Measurements from ENCODE around the gene ARHGEF17. TPM values are rescaled to one million over a fixed set of nuclear protein-coding genes. Genes with fewer than 3 reads are reported as not detected.

The ARHGEF17 gene
- total RNA-seq, 1 experiment from 2014 or later = 77.9 TPM

- CTCF ChIA-PET = interaction anchor here (1.3 kb wide), 1 partner anchor 40 kb away, joined by 6 read pairs; no protein-coding TSS in a partner anchor
- DNase-seq = no peak
Measured at GRCh38 chr11:73347067-73347466, 39.0 kb downstream of the ARHGEF17 start.

GRCh38 chr11:73348838-73349237 lies 40.8 kb downstream of the ARHGEF17 start:
- Mint-ChIP-seq H3K36me3 (ENCODE audit: insufficient read depth, unreplicated experiment) (peaks cover 4% of the 10 kb centered on the region), H3K27ac (ENCODE audit: unreplicated experiment) (no peak overlapping the region), H3K9me3 (ENCODE audit: unreplicated experiment) (no peaks in the 10 kb centered on the region), H3K4me3 (ENCODE audit: unreplicated experiment) (no peak overlapping the region), H3K4me1 (ENCODE audit: low read depth, unreplicated experiment) (no peaks in the 10 kb centered on the region), H3K27me3 (ENCODE audit: insufficient read depth, unreplicated experiment) (no peaks in the 10 kb centered on the region)
- H3K9me3 ChIP-seq = no peaks in the 10 kb centered on the region
- H3K4me3 ChIP-seq (ENCODE audit: low read depth, low read length) = no peak overlapping the region
- no peak for TF ChIP-seq CTCF (IDR thresholded peaks at IDR 0.05; ENCODE audit: insufficient read depth in 1 of 2, low read depth in 1 of 2, low read length in 1 of 2, severe bottlenecking in 1 of 2, unreplicated experiment in 1 of 2)
- no peaks in the 10 kb centered on the region for H3K27me3 ChIP-seq (replicated peaks; ENCODE audit: control insufficient read depth, insufficient read depth, low read length)
- H3K4me1 ChIP-seq = no peaks in the 10 kb centered on the region
- CTCF ChIA-PET = interaction anchor here (0.6 to 5.3 kb wide), 4 partner anchors 11 to 872 kb away, joined by 3 to 77 read pairs (median 30); no protein-coding TSS in a partner anchor
- POLR2A ChIA-PET = interaction anchor here (0.8 to 1.5 kb wide), 2 partner anchors 39 to 42 kb away, joined by 3 to 10 read pairs; no protein-coding TSS in a partner anchor
- no peak for DNase-seq
- H3K36me3 ChIP-seq (ENCODE audit: control insufficient read depth, insufficient read depth, low read length) = peaks cover 6% of the 10 kb centered on the region
- no TSS peak for BruUV-seq (replicated peaks)
- intact Hi-C loops (cut with micrococcal nuclease; ENCODE audit: unreplicated experiment) = no loop called here

More at GRCh38 chr11:73347067-73347466, 39.0 kb downstream of the ARHGEF17 start:
- POLR2A ChIA-PET = interaction anchor here (0.5 kb wide), 1 partner anchor 11 kb away, joined by 4 read pairs; no protein-coding TSS in a partner anchor
- Histone ChIP-seq H3K4me3 (ENCODE audit: low read depth, low read length) (no peak overlapping the region), H3K36me3 (ENCODE audit: control insufficient read depth, insufficient read depth, low read length) (peaks cover 3% of the 10 kb centered on the region; the same call in 1 of the 2 replicates), H3K27me3 (replicated peaks; ENCODE audit: control insufficient read depth, insufficient read depth, low read length) (no peaks in the 10 kb centered on the region), H3K4me1 (no peaks in the 10 kb centered on the region), H3K9me3 (no peaks in the 10 kb centered on the region)
- Mint-ChIP-seq H3K27me3 (ENCODE audit: insufficient read depth, unreplicated experiment) (no peaks in the 10 kb centered on the region), H3K27ac (ENCODE audit: unreplicated experiment) (no peak overlapping the region), H3K4me3 (ENCODE audit: unreplicated experiment) (no peak overlapping the region), H3K4me1 (ENCODE audit: low read depth, unreplicated experiment) (no peaks in the 10 kb centered on the region), H3K36me3 (ENCODE audit: insufficient read depth, unreplicated experiment) (peaks cover 4% of the 10 kb centered on the region), H3K9me3 (ENCODE audit: unreplicated experiment) (no peaks in the 10 kb centered on the region)
- TF ChIP-seq CTCF (IDR thresholded peaks at IDR 0.05; ENCODE audit: insufficient read depth in 1 of 2, low read depth in 1 of 2, low read length in 1 of 2, severe bottlenecking in 1 of 2, unreplicated experiment in 1 of 2) = no peak
- no TSS peak for BruUV-seq (replicated peaks)
- intact Hi-C loops (cut with micrococcal nuclease; ENCODE audit: unreplicated experiment) = no loop called here

- Mint-ChIP-seq H3K4me3 (ENCODE audit: unreplicated experiment) (no peak overlapping the region), H3K9me3 (ENCODE audit: unreplicated experiment) (no peaks in the 10 kb centered on the region), H3K27ac (ENCODE audit: unreplicated experiment) (no peak overlapping the region), H3K4me1 (ENCODE audit: low read depth, unreplicated experiment) (no peaks in the 10 kb centered on the region), H3K36me3 (ENCODE audit: insufficient read depth, unreplicated experiment) (peaks cover 4% of the 10 kb centered on the region), H3K27me3 (ENCODE audit: insufficient read depth, unreplicated experiment) (no peaks in the 10 kb centered on the region)
- Histone ChIP-seq H3K4me3 (ENCODE audit: low read depth, low read length) (no peak overlapping the region), H3K9me3 (no peaks in the 10 kb centered on the region), H3K27me3 (replicated peaks; ENCODE audit: control insufficient read depth, insufficient read depth, low read length) (no peaks in the 10 kb centered on the region), H3K36me3 (ENCODE audit: control insufficient read depth, insufficient read depth, low read length) (peaks cover 6% of the 10 kb centered on the region), H3K4me1 (no peaks in the 10 kb centered on the region)
- DNase-seq = no peak
- BruUV-seq (replicated peaks) = no TSS peak
- POLR2A ChIA-PET = interaction anchor here (1.5 kb wide), 1 partner anchor 40 kb away, joined by 3 read pairs; no protein-coding TSS in a partner anchor
- intact Hi-C loops (cut with micrococcal nuclease; ENCODE audit: unreplicated experiment) = no loop called here
- CTCF ChIA-PET = interaction anchor here (0.6 to 5.3 kb wide), 6 partner anchors 11 to 75 kb away, joined by 3 to 77 read pairs (median 6); no protein-coding TSS in a partner anchor
- no peak for TF ChIP-seq CTCF (IDR thresholded peaks at IDR 0.05; ENCODE audit: insufficient read depth in 1 of 2, low read depth in 1 of 2, low read length in 1 of 2, severe bottlenecking in 1 of 2, unreplicated experiment in 1 of 2)
Measured at GRCh38 chr11:73349633-73350032, 41.6 kb downstream of the ARHGEF17 start.

All from Caco-2 (cell line).